ENCODE results near the gene PTRH2.

DNA sequence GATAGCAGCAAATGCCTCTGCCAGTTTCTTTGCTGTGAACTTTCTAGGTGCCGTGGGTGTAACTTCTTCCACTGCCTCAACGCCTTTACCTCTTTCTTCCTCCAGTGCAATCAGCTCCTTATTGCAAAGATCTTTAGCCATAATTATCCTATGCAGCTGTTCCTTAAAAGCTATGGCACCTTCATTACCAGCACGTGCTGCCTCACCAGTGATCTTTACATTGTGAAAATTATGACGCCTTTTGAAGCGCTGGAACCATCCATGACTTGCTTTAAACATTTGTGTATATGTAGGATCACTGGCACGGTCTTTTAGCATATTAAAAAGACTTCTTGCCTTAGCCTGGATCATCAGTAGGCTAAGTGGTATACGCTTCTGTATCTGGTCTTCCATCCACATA lies 8.0 kb downstream of the PTRH2 start:
- TF ChIP-seq GATA2 (IDR thresholded peaks at IDR 0.05; ENCODE audit: low read depth, low read length) (no peak), GATA3 (IDR thresholded peaks at IDR 0.05; ENCODE audit: low read depth, low read length) (no peak)
